Loucy (cell line): ENCODE measurements around the gene MET.

Experiments used
- CTCF ChIP-seq: fragments of 200-600 bp; sonication (generic); conservative IDR thresholded peaks from 2 replicates; pipeline ENCODE4 v1.5.1; 2014; ENCODE audit warnings: mild to moderate bottlenecking, antibody characterized with exemption, low read length
- EZH2phosphoT487 ChIP-seq: fragments of 200-600 bp; IDR thresholded peaks from 2 replicates; pipeline ENCODE4 v1.6.1; 2018; ENCODE audit warnings: antibody characterized with exemption, mild to moderate bottlenecking, moderate library complexity, borderline replicate concordance

DNA sequence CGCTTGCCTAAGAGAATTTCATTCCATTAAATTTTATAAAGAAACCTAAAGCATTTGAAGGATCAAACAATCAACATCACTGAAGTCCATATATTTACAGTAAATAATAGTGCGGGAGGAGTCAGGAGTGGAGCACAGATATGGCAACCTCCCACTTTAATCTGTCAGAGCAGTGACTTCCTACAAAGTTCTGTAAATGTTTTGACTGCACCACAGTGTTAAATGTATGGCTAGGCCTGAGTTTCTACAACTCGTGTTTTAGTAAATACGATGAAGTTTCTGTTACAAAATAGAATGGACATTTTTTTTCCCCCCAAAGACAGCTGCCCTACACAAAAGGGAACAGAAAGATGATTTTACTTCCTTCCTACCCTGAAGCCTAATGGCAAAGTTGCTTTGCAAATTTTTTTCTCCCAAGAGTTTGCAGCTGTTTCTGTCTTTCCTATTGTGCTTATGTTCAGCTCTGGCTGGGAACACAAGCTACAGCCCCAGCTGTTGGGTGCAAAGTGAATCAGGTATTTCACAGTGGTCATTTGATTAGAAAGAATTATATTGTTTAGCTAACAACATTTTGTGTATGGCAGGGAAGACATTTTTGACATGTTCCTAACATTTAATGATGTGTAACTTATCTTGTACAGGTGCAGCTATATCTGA lies 62.1 kb downstream of the MET start:
- no peak for TF ChIP-seq CTCF
- TF ChIP-seq EZH2phosphoT487: no peak
